ENCODE measurements around the gene ACP1. TPM values are rescaled to one million over a fixed set of nuclear protein-coding genes. Genes with fewer than 3 reads are reported as not detected.

Gene ACP1
- total RNA-seq: 97.0 and 98.1 TPM in 2 replicates

DNA sequence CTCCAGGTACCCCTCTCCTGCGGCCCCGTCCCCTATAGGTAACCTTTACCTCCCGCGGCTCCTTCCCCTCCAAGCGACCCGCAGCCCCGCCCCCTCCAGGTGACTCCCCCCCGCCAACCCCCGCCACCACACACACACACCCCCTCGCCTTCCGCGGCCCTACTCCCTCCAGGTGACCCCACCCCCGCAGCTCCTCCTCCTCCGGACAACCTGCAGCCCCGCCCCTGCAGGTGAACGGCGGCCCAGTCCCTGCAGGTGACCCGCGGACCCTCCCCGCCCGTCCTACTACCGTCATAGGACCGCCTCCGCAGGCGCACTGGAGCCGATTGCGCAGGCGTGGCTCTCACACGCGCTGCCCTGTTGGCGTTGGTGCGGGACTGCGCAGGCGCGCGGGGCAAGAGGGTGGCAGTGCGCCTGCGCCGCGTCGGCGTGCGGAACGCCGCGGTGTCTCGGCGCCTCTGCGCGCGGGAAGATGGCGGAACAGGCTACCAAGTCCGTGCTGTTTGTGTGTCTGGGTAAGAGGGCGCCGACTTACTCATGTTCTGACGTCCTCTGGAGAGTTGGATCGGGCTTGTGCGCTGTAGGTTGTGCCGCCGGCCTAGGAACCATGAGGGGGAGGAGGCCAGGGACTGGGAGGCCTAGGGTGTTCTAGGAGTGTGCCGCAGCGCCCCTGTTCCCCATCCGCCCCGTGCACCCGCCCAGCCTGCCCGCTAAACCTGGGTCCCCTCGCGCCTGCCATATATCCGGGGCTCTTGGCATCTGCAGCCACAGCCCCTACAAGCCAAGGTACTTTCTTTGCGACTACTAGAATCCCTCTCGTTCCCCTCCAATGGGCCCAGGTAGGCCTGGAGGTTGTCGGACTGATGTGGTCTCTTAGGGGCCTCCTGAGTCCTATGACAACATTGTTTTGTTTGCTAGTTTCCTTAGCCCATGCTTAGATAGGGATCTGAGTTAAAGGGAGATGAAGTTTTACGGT, at the start of gene ACP1:
ACP1 (plus strand) TSS at position 455 of the 976 bp plus-strand sequence; CDS start at position 473, 18 bp downstream.

DNA sequence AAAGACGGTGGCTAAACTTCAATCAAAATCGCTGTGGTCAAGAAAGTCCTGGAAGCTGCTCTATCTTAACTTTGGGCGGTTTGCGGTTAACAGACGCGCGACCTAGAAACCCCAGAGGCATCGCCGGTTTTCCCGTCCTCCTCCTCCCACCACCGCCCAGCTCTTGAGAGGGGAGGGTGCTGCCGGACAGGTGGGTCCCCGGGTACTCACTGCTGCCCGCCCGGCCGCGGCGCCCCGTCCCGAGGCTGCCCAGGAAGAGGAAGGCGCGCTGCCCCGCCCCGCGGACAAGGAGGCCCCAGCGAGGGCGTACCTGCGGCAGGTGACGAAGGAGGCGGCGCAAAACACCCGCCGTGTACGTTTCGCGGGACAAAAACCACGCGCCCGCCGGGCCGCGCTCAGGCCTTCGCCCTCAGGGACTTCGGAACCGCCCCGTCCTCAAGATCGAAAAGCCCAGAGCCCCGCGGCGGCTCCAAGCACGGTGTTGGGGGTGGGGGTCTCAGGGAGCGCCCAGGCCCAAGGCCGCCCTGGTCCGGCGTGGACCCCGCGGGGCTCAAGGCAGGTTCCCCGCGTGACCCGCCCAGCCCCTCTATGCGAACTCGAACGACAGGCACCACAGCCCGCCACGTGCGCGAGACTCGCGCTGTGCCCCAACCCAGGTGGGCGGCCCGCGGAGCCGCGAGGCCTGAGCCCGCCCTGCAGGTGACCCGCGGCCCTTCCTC, 814 bp upstream of the ACP1 start, which contains the start of gene SH3YL1:
SH3YL1 (minus strand) TSS at position 259 of the 719 bp plus-strand sequence; CDS start at position 211, 48 bp downstream.

DNA sequence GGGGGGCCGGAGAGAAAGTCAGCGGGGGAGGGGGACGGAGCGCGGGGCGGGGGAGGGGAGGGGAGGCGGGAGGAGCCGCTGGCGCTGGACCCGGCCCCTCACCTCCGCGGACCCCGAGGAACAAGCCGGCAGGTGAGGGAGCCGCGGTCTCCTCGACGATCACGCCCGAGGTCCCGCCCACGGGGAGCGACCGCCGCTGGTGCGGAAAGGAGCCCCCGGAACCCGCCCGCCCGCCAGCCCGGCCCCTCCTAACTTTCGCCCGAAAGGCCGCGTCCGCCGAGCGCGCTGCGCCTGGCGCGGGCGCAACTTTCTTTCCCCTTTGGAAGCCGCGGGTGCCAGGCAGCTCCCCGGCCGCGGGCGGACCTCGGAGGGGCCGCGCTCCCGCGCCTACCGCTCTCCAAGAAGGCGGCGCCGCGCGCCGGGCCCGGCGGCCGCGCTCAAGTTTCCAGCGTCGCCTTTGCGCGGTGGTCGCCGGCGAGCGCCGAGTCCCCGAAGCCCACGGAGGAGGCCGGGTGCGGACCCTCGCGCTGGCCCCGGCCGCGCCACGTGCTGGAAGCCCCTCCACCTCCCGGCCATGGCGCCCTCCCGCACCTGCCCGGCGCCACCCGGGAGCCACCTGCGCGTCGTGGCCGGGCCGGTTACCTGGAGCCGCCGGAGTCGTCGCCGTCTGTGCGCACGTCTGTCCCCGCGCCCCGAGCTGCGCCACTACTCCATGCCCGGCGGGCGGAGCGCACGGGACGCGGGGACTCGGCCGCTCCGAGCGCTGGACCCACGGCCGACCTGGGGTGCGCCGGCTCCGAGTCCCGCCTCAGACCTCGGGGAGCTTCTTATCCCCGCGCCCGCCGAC, 23.4 kb downstream of the ACP1 start, which contains the start of gene ALKAL2:
ALKAL2 (minus strand) TSS at position 181 of the 847 bp plus-strand sequence. CDS start 256 bp downstream, outside the sequence.

Other genes with a start within 250 kb of the ACP1 start
- gene FAM110C, start 218.4 kb upstream of the ACP1 start, total RNA-seq: not detected in 2 replicates
- gene SH3YL1, start 915 bp upstream of the ACP1 start, total RNA-seq: 18.0 and 29.6 TPM in 2 replicates
- gene ALKAL2, start 23.1 kb downstream of the ACP1 start, total RNA-seq: not detected in 2 replicates